H54 (cell line): ENCODE measurements around the gene TNFAIP8L3.
"Not testable (repeated sequence)": the region's sequence is repeated elsewhere in the genome, so short reads cannot be mapped to it uniquely, and the experiment has no call there.

Experiments
- DNase-seq: peaks from one replicate; pipeline ENCODE4 v3.0.0; 2011; ENCODE audit warnings: low spot score, mixed read lengths; ENCODE audit not compliant: insufficient read length
- FAIRE-seq: peaks from 3 replicates; lab custom pipeline; 2011; peaks lifted over from hg19 to GRCh38; lab: Jason Lieb, UNC
- POLR2A ChIP-seq: IDR thresholded peaks from 2 replicates; pipeline ENCODE4 v1.6.1; 2011; ENCODE audit warnings: low read depth, mild to moderate bottlenecking, low read length

The TNFAIP8L3 gene

GRCh38 chr15:51129535-51130188 lies 35.0 kb upstream of the TNFAIP8L3 start:
- FAIRE-seq: no peak
- DNase-seq: no peak
- TF ChIP-seq POLR2A: no peak

GRCh38 chr15:51128701-51129100 lies 34.0 kb upstream of the TNFAIP8L3 start:
- DNase-seq (no peak), FAIRE-seq (no peak)
- no peak for TF ChIP-seq POLR2A

- TF ChIP-seq POLR2A: no peak
- DNase-seq (no peak), FAIRE-seq (no peak)
These were observed 32.1 kb upstream of the TNFAIP8L3 start for GRCh38 chr15:51126842-51127241.

GRCh38 chr15:51123002-51123401 lies 28.3 kb upstream of the TNFAIP8L3 start:
- FAIRE-seq: not testable (repeated sequence)

GRCh38 chr15:51121631-51122225 lies 27.0 kb upstream of the TNFAIP8L3 start:
- no peak for TF ChIP-seq POLR2A

More at GRCh38 chr15:51123002-51123401, 28.3 kb upstream of the TNFAIP8L3 start:
- DNase-seq: not testable (repeated sequence)

GRCh38 chr15:51121118-51121517 lies 26.4 kb upstream of the TNFAIP8L3 start:
- DNase-seq (peak; percentile 49), FAIRE-seq (peak; percentile 97)

More at GRCh38 chr15:51121631-51122225, 27.0 kb upstream of the TNFAIP8L3 start:
- FAIRE-seq (no peak), DNase-seq (no peak)

GRCh38 chr15:51119120-51119519 lies 24.4 kb upstream of the TNFAIP8L3 start:
- DNase-seq: no peak
- FAIRE-seq: no peak

More at GRCh38 chr15:51121118-51121517, 26.4 kb upstream of the TNFAIP8L3 start:
- TF ChIP-seq POLR2A: no peak

GRCh38 chr15:51117270-51117669 lies 22.6 kb upstream of the TNFAIP8L3 start:
- DNase-seq (no peak), FAIRE-seq (no peak)
- TF ChIP-seq POLR2A: no peak

More at GRCh38 chr15:51119120-51119519, 24.4 kb upstream of the TNFAIP8L3 start:
- no peak for TF ChIP-seq POLR2A

GRCh38 chr15:51114437-51115119 lies 19.9 kb upstream of the TNFAIP8L3 start:
- no peak for TF ChIP-seq POLR2A
- DNase-seq: no peak
- FAIRE-seq: no peak

GRCh38 chr15:51112078-51112477 lies 17.4 kb upstream of the TNFAIP8L3 start:
- TF ChIP-seq POLR2A: no peak
- DNase-seq (no peak), FAIRE-seq (no peak)

GRCh38 chr15:51111061-51111460 lies 16.4 kb upstream of the TNFAIP8L3 start:
- FAIRE-seq: no peak
- no peak for TF ChIP-seq POLR2A
- DNase-seq: no peak

- FAIRE-seq: no peak
These were observed 15.5 kb upstream of the TNFAIP8L3 start for GRCh38 chr15:51110171-51110570.

GRCh38 chr15:51108933-51109550 lies 14.3 kb upstream of the TNFAIP8L3 start:
- no peak for FAIRE-seq
- no peak for DNase-seq
- TF ChIP-seq POLR2A: no peak

More at GRCh38 chr15:51110171-51110570, 15.5 kb upstream of the TNFAIP8L3 start:
- no peak for DNase-seq
- no peak for TF ChIP-seq POLR2A

GRCh38 chr15:51107612-51108011 lies 12.9 kb upstream of the TNFAIP8L3 start:
- FAIRE-seq (no peak), DNase-seq (no peak)
- no peak for TF ChIP-seq POLR2A
